GM23338 (cell line): ENCODE results near the gene IGFBP5. TPM values are rescaled to one million over a fixed set of nuclear protein-coding genes. Genes with fewer than 3 reads are reported as not detected.

Source experiments
- ATAC-seq: fragments of 200-7000 bp; cut with Tn5 transposase; 3 replicates; pipeline ENCODE4 v1.9.1; 2020
- DNase-seq: peaks from one replicate; pipeline ENCODE4 v3.0.0-alpha.2; 2015; ENCODE audit warnings: low spot score
- H2AFZ ChIP-seq: fragments of 200-600 bp; sonication (generic); 2 replicates; pipeline ENCODE4 v1.8.0; 2016; ENCODE audit warnings: antibody characterized with exemption, mild to moderate bottlenecking, moderate library complexity
- H3F3A ChIP-seq: fragments of 200-600 bp; sonication (generic); replicated peaks from 2 replicates; pipeline ENCODE4 v1.8.0; 2017; ENCODE audit warnings: antibody characterized with exemption, mixed run types, low read depth
- H3K27ac ChIP-seq: fragments of 200-600 bp; sonication (generic); 2 replicates; pipeline ENCODE4 v1.6.1; 2016; ENCODE audit warnings: low read depth
- H3K27me3 ChIP-seq: fragments of 200-600 bp; sonication (generic); 2 replicates; pipeline ENCODE4 v1.8.0; 2016; ENCODE audit warnings: mild to moderate bottlenecking, mixed run types, moderate library complexity; ENCODE audit not compliant: insufficient read depth
- H3K36me3 ChIP-seq: fragments of 200-600 bp; sonication (generic); 2 replicates; pipeline ENCODE4 v1.8.0; 2016; ENCODE audit warnings: mild to moderate bottlenecking; ENCODE audit not compliant: insufficient read depth
- H3K4me1 ChIP-seq: fragments of 200-600 bp; sonication (generic); 2 replicates; pipeline ENCODE4 v1.8.0; 2016; ENCODE audit warnings: mild to moderate bottlenecking, moderate library complexity; ENCODE audit not compliant: insufficient read depth
- H3K4me2 ChIP-seq: fragments of 200-600 bp; sonication (generic); 2 replicates; pipeline ENCODE4 v1.7.1; 2017; ENCODE audit warnings: mixed run types
- H3K4me3 ChIP-seq: fragments of 200-600 bp; sonication (generic); 2 replicates; pipeline ENCODE4 v1.6.1; 2016; ENCODE audit warnings: mixed run types
- H3K79me2 ChIP-seq: fragments of 200-600 bp; sonication (generic); replicated peaks from 2 replicates; pipeline ENCODE4 v1.8.0; 2017; ENCODE audit warnings: mild to moderate bottlenecking; ENCODE audit not compliant: insufficient read depth
- H3K9me2 ChIP-seq: fragments of 200-600 bp; sonication (generic); 2 replicates; pipeline ENCODE4 v1.8.0; 2017; ENCODE audit not compliant: insufficient read depth
- H4K20me1 ChIP-seq: fragments of 200-600 bp; sonication (generic); replicated peaks from 2 replicates; pipeline ENCODE4 v1.8.0; 2017; ENCODE audit warnings: mild to moderate bottlenecking; ENCODE audit not compliant: insufficient read depth
- H3K27ac Mint-ChIP-seq: 2 replicates; pipeline ENCODE4 v1.8.0; 2020; ENCODE audit warnings: inconsistent platforms, mild to moderate bottlenecking, moderate library complexity, mixed read lengths
- H3K27me3 Mint-ChIP-seq: 3 replicates; pipeline ENCODE4 v1.8.0; 2022; ENCODE audit warnings: low read depth, mild to moderate bottlenecking, moderate library complexity, mixed read lengths, inconsistent platforms; ENCODE audit not compliant: insufficient read depth, poor library complexity
- H3K36me3 Mint-ChIP-seq: 3 replicates; pipeline ENCODE4 v1.8.0; 2021; ENCODE audit warnings: low read depth, mild to moderate bottlenecking, inconsistent platforms, moderate library complexity, mixed read lengths
- H3K4me1 Mint-ChIP-seq: 3 replicates; pipeline ENCODE4 v1.8.0; 2020; ENCODE audit warnings: mild to moderate bottlenecking, inconsistent platforms, mixed read lengths
- H3K4me3 Mint-ChIP-seq: 3 replicates; pipeline ENCODE4 v1.8.0; 2021; ENCODE audit warnings: moderate library complexity, mild to moderate bottlenecking, inconsistent platforms, mixed read lengths
- H3K9me3 Mint-ChIP-seq: 3 replicates; pipeline ENCODE4 v1.8.0; 2020; ENCODE audit warnings: moderate library complexity, mild to moderate bottlenecking, inconsistent platforms, mixed read lengths
- CREB1 ChIP-seq: fragments of 250-450 bp; sonication (Bioruptor Pico); IDR thresholded peaks from 2 replicates; pipeline ENCODE4 v1.5.0; 2020; ENCODE audit warnings: low read depth, mild to moderate bottlenecking, moderate library complexity
- CTCF ChIP-seq, 2 experiments: fragments of 200-600 bp in 1 of 2; sonication (generic) in 1 of 2; conservative IDR thresholded peaks; 2 replicates each; pipeline versions ENCODE4 v1.5.1 to v1.6.1; 2016 to 2017; ENCODE audit warnings: antibody characterized with exemption in 2 of 2, low read depth in 2 of 2, mild to moderate bottlenecking in 2 of 2, moderate library complexity in 1 of 2
- ETS1 ChIP-seq: IDR thresholded peaks from 2 replicates; pipeline ENCODE4 v1.6.1; 2016; ENCODE audit warnings: antibody characterized with exemption
- EZH2 ChIP-seq: fragments of 200-600 bp; sonication (generic); IDR thresholded peaks from one replicate; pipeline ENCODE4 v1.8.0; 2017; ENCODE audit warnings: antibody characterized with exemption, mild to moderate bottlenecking, low read depth; ENCODE audit not compliant: unreplicated experiment
- EZH2phosphoT487 ChIP-seq: fragments of 200-600 bp; sonication (generic); IDR thresholded peaks from one replicate; pipeline ENCODE4 v1.8.1; 2018; ENCODE audit warnings: antibody characterized with exemption; ENCODE audit not compliant: unreplicated experiment
- JUNB ChIP-seq: IDR thresholded peaks from one replicate; pipeline ENCODE4 v1.6.1; 2016; ENCODE audit warnings: antibody characterized with exemption; ENCODE audit not compliant: unreplicated experiment
- NANOG ChIP-seq: IDR thresholded peaks from 2 replicates; pipeline ENCODE4 v1.6.1; 2016; ENCODE audit warnings: antibody characterized with exemption, borderline replicate concordance
- POLR2AphosphoS5 ChIP-seq: IDR thresholded peaks from 2 replicates; pipeline ENCODE4 v1.6.1; 2016; ENCODE audit warnings: antibody characterized with exemption, low read depth
- REST ChIP-seq: IDR thresholded peaks from one replicate; pipeline ENCODE4 v1.6.1; 2018; ENCODE audit warnings: antibody characterized with exemption; ENCODE audit not compliant: unreplicated experiment
- STAT1 ChIP-seq: IDR thresholded peaks from one replicate; pipeline ENCODE4 v1.6.1; 2016; ENCODE audit warnings: antibody characterized with exemption; ENCODE audit not compliant: unreplicated experiment
- ZNF114 ChIP-seq: fragments of 250-450 bp; sonication (Bioruptor Pico); IDR thresholded peaks from 2 replicates; pipeline ENCODE4 v1.5.0; 2020; ENCODE audit warnings: mild to moderate bottlenecking, moderate library complexity
- ZNF331 ChIP-seq: fragments of 250-450 bp; sonication (Bioruptor Pico); IDR thresholded peaks from 2 replicates; pipeline ENCODE4 v1.5.0; 2020; ENCODE audit warnings: low read depth, mild to moderate bottlenecking, moderate library complexity
- ZNF462 ChIP-seq: fragments of 250-450 bp; sonication (Bioruptor Pico); IDR thresholded peaks from 2 replicates; pipeline ENCODE4 v1.5.0; 2020; ENCODE audit warnings: mild to moderate bottlenecking, moderate library complexity
- polyA plus RNA-seq: library from polyadenylated mRNA; unstranded; fragments of >200 nt; fragmentation: Nextera tagmentation; extraction: Ambion mirVana; gene quantifications from 2 replicates; pipeline ENCODE4 v1.2.1, GENCODE V29; 2016
- total RNA-seq: library from RNA; depleted of rRNA; stranded (reverse); fragments of >200 nt; shearing (Covaris generic); gene quantifications from 2 replicates; pipeline ENCODE4 v1.2.3, GENCODE V29; 2014

The IGFBP5 gene
- total and polyA plus RNA-seq, 2 experiments from 2014 or later = 0.70 to 2.5 TPM

GRCh38 chr2:216743781-216744180 is 48.4 kb upstream of the IGFBP5 start:
- Histone ChIP-seq H3K4me3 (no peak overlapping the region), H3K9me2 (peaks cover 22% of the 10 kb centered on the region), H3F3A (no peaks in the 10 kb centered on the region), H3K36me3 (no peaks in the 10 kb centered on the region), H3K4me1 (no peaks in the 10 kb centered on the region; the same call in 1 of the 2 replicates), H3K27me3 (no peaks in the 10 kb centered on the region), H3K79me2 (no peaks in the 10 kb centered on the region), H3K27ac (no peak overlapping the region), H3K4me2 (no peak overlapping the region), H4K20me1 (no peaks in the 10 kb centered on the region), H2AFZ (no peak overlapping the region)
- Mint-ChIP-seq H3K27me3 (peaks cover 5% of the 10 kb centered on the region), H3K4me1 (peaks cover under 1% of the 10 kb centered on the region; the same call in 1 of the 3 replicates), H3K9me3 (peaks cover 7% of the 10 kb centered on the region; the same call in 2 of the 3 replicates), H3K4me3 (no peak overlapping the region), H3K36me3 (no peaks in the 10 kb centered on the region; the same call in 2 of the 3 replicates), H3K27ac (no peak overlapping the region)
- TF ChIP-seq ZNF331 = no peak
- no peak for TF ChIP-seq CREB1 (CRISPR knock-in tag)
- no peak for TF ChIP-seq EZH2
- no peak for TF ChIP-seq NANOG
- TF ChIP-seq EZH2phosphoT487 = no peak
- TF ChIP-seq STAT1 = no peak
- TF ChIP-seq ZNF114 (CRISPR knock-in tag) = no peak
- no peak for TF ChIP-seq ETS1
- no peak for TF ChIP-seq JUNB
- TF ChIP-seq REST = no peak
- TF ChIP-seq POLR2AphosphoS5 = no peak
- TF ChIP-seq CTCF (conservative IDR thresholded peaks at IDR 0.05; ENCODE audit: low read depth in 2 of 2) = no peak
- no peak for TF ChIP-seq ZNF462 (CRISPR knock-in tag)
- DNase-seq (no peak), ATAC-seq (no peak)
